Body of pancreas (tissue), 4 donors: ENCODE data around the gene GALNT9. TPM values are rescaled to one million over a fixed set of nuclear protein-coding genes. Genes with fewer than 3 reads are reported as not detected.

Experiments used
- ATAC-seq: fragments of 150-250 bp; one replicate; pipeline ENCODE4 v1.9.1; 2016
- DNase-seq, 4 donors: peaks; one replicate each; pipeline ENCODE4 v3.0.0-alpha.2; 2019
- H3K27ac ChIP-seq, 4 donors: fragments of 200-600 bp; sonication (generic); 1 replicate in 3 of 4; 2 replicates in 1 of 4; pipeline versions ENCODE4 v1.5.1 to v1.6.1; 2016 to 2019; ENCODE audit warnings: mild to moderate bottlenecking in 1 of 4, mixed read lengths in 1 of 4, moderate library complexity in 1 of 4
- H3K27me3 ChIP-seq, 2 donors: fragments of 200-600 bp; sonication (generic); one replicate each; pipeline ENCODE4 v1.6.0; 2016; ENCODE audit warnings: mild to moderate bottlenecking in 1 of 2
- H3K36me3 ChIP-seq, 2 donors: fragments of 200-600 bp; sonication (generic); replicated peaks in 1 of 2; 2 replicates each; pipeline ENCODE4 v1.5.1; 2016; ENCODE audit warnings: low read depth in 2 of 2; ENCODE audit not compliant: insufficient read depth in 1 of 2
- H3K4me1 ChIP-seq: fragments of 200-600 bp; sonication (generic); one replicate; pipeline ENCODE4 v1.6.0; 2016
- H3K4me3 ChIP-seq, 2 donors: fragments of 200-600 bp; sonication (generic); 1 replicate in 1 of 2; 2 replicates in 1 of 2; pipeline ENCODE4 v1.5.1; 2016 to 2019
- H3K9me3 ChIP-seq, 3 donors: fragments of 200-600 bp; sonication (generic); 1 replicate in 2 of 3; 2 replicates in 1 of 3; pipeline ENCODE4 v1.5.1; 2016
- CTCF ChIP-seq, 7 experiments: fragments of 450-650 bp in 4 of 7; fragments of 200-600 bp in 3 of 7; sonication (generic) in 3 of 7; IDR thresholded peaks; one replicate each; pipeline ENCODE4 v1.5.1; 2016 to 2019; ENCODE audit warnings: antibody characterized with exemption in 7 of 7
- POLR2A ChIP-seq, 3 donors: fragments of 450-650 bp; IDR thresholded peaks; one replicate each; pipeline ENCODE4 v1.6.1; 2016; ENCODE audit warnings: antibody characterized with exemption in 3 of 3, mild to moderate bottlenecking in 2 of 3
- WGBS, 2 donors: methylation state at CpG; one replicate each; pipeline ENCODE4 v1.1.5; 2017; 5-methylcytosine and 5-hydroxymethylcytosine counted together
- intact Hi-C: fragments of 100-400 bp; cut with DNase I; formaldehyde crosslinking; loops from one replicate; pipeline ENCODE4 v1.15.1; 2023
- total RNA-seq, 2 donors: library from RNA; depleted of rRNA; stranded (reverse); fragments of >200 nt; gene quantifications; one replicate each; pipeline ENCODE4 v1.1.0, GENCODE V29; 2016

Gene GALNT9
- total RNA-seq, 2 donors from 2014 or later, result not detected

- ATAC-seq (no peak), DNase-seq (no peak)
- Histone ChIP-seq H3K27ac (no peak overlapping the region), H3K27me3 (peaks cover 0 to 23% of the 10 kb centered on the region in 2 donors), H3K9me3 (no peaks in the 10 kb centered on the region), H3K4me3 (no peak overlapping the region), H3K36me3 (no peaks in the 10 kb centered on the region), H3K4me1 (no peaks in the 10 kb centered on the region)
- WGBS, 2 donors, result 76 to 84% methylated on average over 7 to 22 of the region's 22 CpGs
- TF ChIP-seq CTCF (IDR thresholded peaks at IDR 0.05), result no peak
- intact Hi-C loops, result no loop called here
These were observed 99.0 kb downstream of the GALNT9 start for GRCh38 chr12:132230381-132230780.

DNA sequence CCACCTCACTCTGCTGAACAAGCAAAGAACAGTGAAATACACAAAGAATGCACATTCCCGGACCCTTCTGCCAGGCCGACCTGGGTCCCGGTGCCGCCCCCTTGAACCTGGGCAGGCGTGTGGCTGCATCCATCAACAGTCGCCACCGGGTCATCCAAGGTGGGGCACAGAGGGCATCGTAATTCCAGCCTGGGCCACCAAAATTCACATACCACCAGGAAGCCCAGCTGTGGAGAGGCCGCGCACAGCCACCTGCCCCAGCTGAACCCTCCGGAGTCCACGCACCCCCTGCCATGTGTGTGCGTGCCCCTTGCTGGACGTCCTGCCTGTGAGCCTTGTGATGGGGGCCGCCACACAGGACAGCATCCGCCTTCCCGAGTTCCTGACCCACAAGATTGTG is 99.5 kb downstream of the GALNT9 start:
- no peaks in the 10 kb centered on the region for H3K9me3 ChIP-seq
- no peaks in the 10 kb centered on the region for H3K36me3 ChIP-seq
- H3K27ac ChIP-seq, result no peak overlapping the region
- DNase-seq, result no peak
- H3K4me1 ChIP-seq, result no peaks in the 10 kb centered on the region
- WGBS, 2 donors, result 74 to 81% methylated on average over 3 to 16 of the region's 17 CpGs
- ATAC-seq, result no peak
- no peak overlapping the region for H3K4me3 ChIP-seq
- peaks cover 0 to 23% of the 10 kb centered on the region in 2 donors for H3K27me3 ChIP-seq
- intact Hi-C loops, result no loop called here
- TF ChIP-seq CTCF (IDR thresholded peaks at IDR 0.05), result no peak
- no peak for TF ChIP-seq POLR2A (IDR thresholded peaks at IDR 0.05)

DNA sequence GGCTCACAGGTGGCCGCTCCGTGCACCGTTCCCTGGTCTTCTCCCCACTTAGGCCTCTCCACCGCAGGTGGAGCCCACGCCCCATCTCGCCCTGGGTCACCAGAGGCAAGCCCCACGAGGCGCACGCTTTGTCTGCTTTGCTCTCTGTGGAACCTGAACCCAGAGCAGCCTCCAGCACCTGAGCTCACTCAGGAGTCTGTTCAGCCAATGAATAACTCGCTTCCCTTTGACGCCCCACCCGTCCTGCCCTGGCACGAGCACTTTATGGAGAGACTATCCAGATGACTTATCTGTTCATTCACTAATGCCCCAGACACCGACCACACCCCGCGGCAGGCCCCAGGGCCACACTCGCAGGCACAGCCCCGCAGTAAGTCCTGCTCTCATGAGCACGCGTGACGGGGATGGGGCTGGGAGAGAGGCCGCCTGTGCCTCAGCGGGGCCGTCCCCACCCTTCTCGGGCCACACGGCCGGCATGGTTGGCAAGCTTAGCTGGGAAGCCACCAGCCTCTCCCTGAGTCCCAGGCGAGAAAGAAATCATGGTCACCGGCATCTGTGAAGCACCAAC is 100.1 kb downstream of the GALNT9 start:
- intact Hi-C loops, result no loop called here
- Histone ChIP-seq H3K27ac (no peak overlapping the region), H3K27me3 (peaks cover 0 to 23% of the 10 kb centered on the region in 2 donors), H3K9me3 (no peaks in the 10 kb centered on the region), H3K4me3 (no peak overlapping the region), H3K4me1 (no peaks in the 10 kb centered on the region), H3K36me3 (no peaks in the 10 kb centered on the region)
- TF ChIP-seq CTCF (IDR thresholded peaks at IDR 0.05) (no peak), POLR2A (IDR thresholded peaks at IDR 0.05) (no peak)
- no peak for DNase-seq
- WGBS, 2 donors, result 79 to 80% methylated on average over 20 to 29 of the region's 29 CpGs
- no peak for ATAC-seq

GRCh38 chr12:132228476-132229192 is 100.8 kb downstream of the GALNT9 start:
- DNase-seq, result no peak
- Histone ChIP-seq H3K36me3 (no peaks in the 10 kb centered on the region), H3K27ac (no peak overlapping the region), H3K4me3 (no peak overlapping the region), H3K4me1 (no peaks in the 10 kb centered on the region), H3K27me3 (peaks cover 0 to 23% of the 10 kb centered on the region in 2 donors), H3K9me3 (no peaks in the 10 kb centered on the region)
- ATAC-seq, result no peak
- intact Hi-C loops, result no loop called here
- WGBS, 2 donors, result 46 to 55% methylated on average over 20 to 27 of the region's 28 CpGs
- TF ChIP-seq CTCF (IDR thresholded peaks at IDR 0.05) (no peak), POLR2A (IDR thresholded peaks at IDR 0.05) (no peak)
